Kidney (tissue), 14 donors: ENCODE measurements around the gene PPEF1. TPM values are rescaled to one million over a fixed set of nuclear protein-coding genes. Genes with fewer than 3 reads are reported as not detected.
"Not testable (repeated sequence)": the region's sequence is repeated elsewhere in the genome, so short reads cannot be mapped to it uniquely, and the experiment has no call there.

Experiments
- DNase-seq, 5 donors: peaks; one replicate each; pipeline ENCODE4 v3.0.0-alpha.2; 2013 to 2020
- FAIRE-seq: peaks from 2 replicates; lab custom pipeline; 2012; peaks lifted over from hg19 to GRCh38; lab: Jason Lieb, UNC
- H3K27ac ChIP-seq, 2 donors: one replicate each; pipeline ENCODE4 v1.7.0; 2013; ENCODE audit warnings: low read depth in 2 of 2, low read length in 2 of 2, inconsistent platforms in 1 of 2
- H3K27me3 ChIP-seq: one replicate; pipeline ENCODE4 v1.7.1; 2013; ENCODE audit warnings: low read length, inconsistent platforms; ENCODE audit not compliant: control insufficient read depth, insufficient read depth
- H3K36me3 ChIP-seq, 3 donors: one replicate each; pipeline versions ENCODE4 v1.7.0 to v1.7.1; 2013; ENCODE audit warnings: low read length in 3 of 3, control low read depth in 1 of 3, inconsistent platforms in 1 of 3; ENCODE audit not compliant: insufficient read depth in 3 of 3, control insufficient read depth in 2 of 3
- H3K4me1 ChIP-seq, 3 donors: one replicate each; pipeline versions ENCODE4 v1.7.0 to v1.7.1; 2013; ENCODE audit warnings: low read length in 3 of 3, inconsistent platforms in 1 of 3, low read depth in 1 of 3; ENCODE audit not compliant: control insufficient read depth in 2 of 3, insufficient read depth in 2 of 3
- H3K4me3 ChIP-seq, 3 donors: one replicate each; pipeline versions ENCODE4 v1.7.0 to v1.8.1; 2013; ENCODE audit warnings: low read length in 3 of 3, control low read depth in 1 of 3, inconsistent platforms in 1 of 3
- H3K9ac ChIP-seq, 3 donors: one replicate each; pipeline versions ENCODE4 v1.7.0 to v1.7.1; 2013; ENCODE audit warnings: low read length in 3 of 3, control low read depth in 1 of 3, inconsistent platforms in 1 of 3
- H3K9me3 ChIP-seq, 3 donors: one replicate each; pipeline versions ENCODE4 v1.7.0 to v1.7.1; 2013; ENCODE audit warnings: low read length in 3 of 3, control low read depth in 1 of 3, inconsistent platforms in 1 of 3; ENCODE audit not compliant: control insufficient read depth in 2 of 3, insufficient read depth in 1 of 3
- intact Hi-C: fragments of 100-400 bp; cut with DNase I; formaldehyde crosslinking; loops from one replicate; pipeline ENCODE4 v1.11.1; 2022
- polyA plus RNA-seq: library from polyadenylated mRNA; stranded (reverse); fragments of 350-450 nt; fragmentation: Illumina TruSeq; extraction: RNeasy Lipid Tissue Mini Kit (QIAGEN cat#74804); gene quantifications from one replicate; pipeline ENCODE4 v1.2.3, GENCODE V29; 2014; ENCODE audit warnings: low read depth, low replicate concordance; ENCODE audit not compliant: insufficient read depth
- total RNA-seq: library from RNA; stranded (reverse); fragmentation: NEBNext Ultra II Directional; extraction: Animal tissue kit (Norgen Biotek cat#: 25700); gene quantifications from one replicate; pipeline ENCODE4 v1.2.1, GENCODE V29; 2021
- TF ChIP-seq, protein P1 (sequence below): IDR thresholded peaks from 3 replicates; pipeline ENCODE4 v1.5.1; 2012; ENCODE audit warnings: mild to moderate bottlenecking, moderate library complexity, borderline replicate concordance; ENCODE audit not compliant: insufficient read depth; ENCODE audit errors: extremely low read depth
- donor health status: control.
- donor health status: control.
- donor health status: control.
- donor health status: control.
- donor health status: control.
- donor health status: DM: yes; HTN: yes; CAD: no.
- donor health status: Normal renal cell carcinoma (clear cell type).

Gene PPEF1
- total and polyA plus RNA-seq, 2 donors from 2014 or later = 0.63 to 0.92 TPM

DNA sequence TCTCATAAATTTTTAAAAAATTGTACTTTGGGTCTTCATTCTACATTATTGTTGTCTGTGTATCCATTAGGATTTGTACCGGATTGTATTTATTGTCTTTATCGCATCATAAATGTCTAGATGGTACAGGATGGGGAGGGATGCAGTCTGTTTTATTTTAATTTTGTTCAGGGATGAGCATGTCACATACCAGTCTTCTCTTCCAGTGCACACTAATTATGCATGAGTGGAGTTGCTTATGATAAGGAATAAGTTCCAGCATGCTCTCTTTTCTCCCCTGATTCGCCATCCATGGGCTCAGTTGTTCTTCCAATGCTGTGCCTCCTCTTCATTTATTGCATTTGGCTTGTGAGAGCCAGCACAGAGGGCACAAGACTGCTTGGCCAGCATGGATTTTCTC lies 54.3 kb downstream of the PPEF1 start:
- Histone ChIP-seq H3K4me3 (no peak overlapping the region), H3K27me3 (no peaks in the 10 kb centered on the region), H3K4me1 (no peaks in the 10 kb centered on the region), H3K36me3 (no peaks in the 10 kb centered on the region), H3K27ac (no peak overlapping the region), H3K9ac (no peak overlapping the region), H3K9me3 (no peaks in the 10 kb centered on the region)
- DNase-seq (no peak), FAIRE-seq (no peak)
- TF ChIP-seq, protein P1, sequence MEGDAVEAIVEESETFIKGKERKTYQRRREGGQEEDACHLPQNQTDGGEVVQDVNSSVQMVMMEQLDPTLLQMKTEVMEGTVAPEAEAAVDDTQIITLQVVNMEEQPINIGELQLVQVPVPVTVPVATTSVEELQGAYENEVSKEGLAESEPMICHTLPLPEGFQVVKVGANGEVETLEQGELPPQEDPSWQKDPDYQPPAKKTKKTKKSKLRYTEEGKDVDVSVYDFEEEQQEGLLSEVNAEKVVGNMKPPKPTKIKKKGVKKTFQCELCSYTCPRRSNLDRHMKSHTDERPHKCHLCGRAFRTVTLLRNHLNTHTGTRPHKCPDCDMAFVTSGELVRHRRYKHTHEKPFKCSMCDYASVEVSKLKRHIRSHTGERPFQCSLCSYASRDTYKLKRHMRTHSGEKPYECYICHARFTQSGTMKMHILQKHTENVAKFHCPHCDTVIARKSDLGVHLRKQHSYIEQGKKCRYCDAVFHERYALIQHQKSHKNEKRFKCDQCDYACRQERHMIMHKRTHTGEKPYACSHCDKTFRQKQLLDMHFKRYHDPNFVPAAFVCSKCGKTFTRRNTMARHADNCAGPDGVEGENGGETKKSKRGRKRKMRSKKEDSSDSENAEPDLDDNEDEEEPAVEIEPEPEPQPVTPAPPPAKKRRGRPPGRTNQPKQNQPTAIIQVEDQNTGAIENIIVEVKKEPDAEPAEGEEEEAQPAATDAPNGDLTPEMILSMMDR = no peak
- intact Hi-C loops = no loop called here

DNA sequence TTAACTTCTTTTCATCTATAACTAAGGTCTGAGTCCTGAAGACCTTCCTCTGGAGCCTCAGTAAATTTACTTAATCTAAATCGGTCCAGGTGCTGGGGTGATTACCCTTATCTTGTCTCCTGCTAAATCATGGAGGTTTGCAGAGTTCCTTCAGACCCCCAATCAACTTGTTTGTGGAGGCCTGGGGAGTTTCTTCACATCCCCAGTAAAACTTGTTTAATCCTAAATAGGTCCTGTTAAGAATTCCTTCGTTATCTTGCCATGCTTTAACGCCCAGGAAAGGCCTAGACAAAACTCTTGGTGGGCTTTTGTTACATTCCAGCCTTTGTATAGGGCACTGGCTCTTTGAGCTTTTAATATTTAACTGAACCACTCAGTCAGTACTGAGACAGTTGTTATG lies 55.7 kb downstream of the PPEF1 start:
- intact Hi-C loops, H3K9me3 ChIP-seq, H3K9ac ChIP-seq, FAIRE-seq, H3K4me3 ChIP-seq, H3K4me1 ChIP-seq, H3K27me3 ChIP-seq, H3K36me3 ChIP-seq, H3K27ac ChIP-seq: not testable (repeated sequence)
- DNase-seq = peak in 2 of 5 donors; percentile 26 to 32

DNA sequence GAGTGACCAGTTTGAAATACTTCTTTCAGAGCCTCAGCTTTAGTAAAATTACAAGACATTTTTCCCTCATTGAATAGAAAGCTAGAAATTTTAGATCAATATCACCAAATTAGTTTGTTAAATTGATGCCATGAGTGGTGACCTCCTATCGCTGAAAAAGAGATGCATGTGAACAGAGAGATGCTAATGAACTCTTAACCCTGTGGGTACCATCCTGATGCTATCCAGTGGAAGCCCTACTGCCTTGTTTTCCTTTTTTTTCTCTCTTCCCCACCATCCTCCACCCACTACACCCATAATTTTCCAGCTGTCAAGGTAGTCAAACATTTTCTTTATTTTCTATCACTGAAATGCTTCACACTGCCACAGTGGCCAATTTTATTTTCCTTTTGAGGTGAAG lies 61.9 kb downstream of the PPEF1 start:
- Histone ChIP-seq H3K27me3 (no peaks in the 10 kb centered on the region), H3K9ac (no peak overlapping the region), H3K4me1 (no peaks in the 10 kb centered on the region), H3K4me3 (no peak overlapping the region), H3K36me3 (no peaks in the 10 kb centered on the region), H3K27ac (no peak overlapping the region), H3K9me3 (no peaks in the 10 kb centered on the region)
- TF ChIP-seq, protein P1 = no peak
- DNase-seq (no peak), FAIRE-seq (no peak)
- intact Hi-C loops = no loop called here

DNA sequence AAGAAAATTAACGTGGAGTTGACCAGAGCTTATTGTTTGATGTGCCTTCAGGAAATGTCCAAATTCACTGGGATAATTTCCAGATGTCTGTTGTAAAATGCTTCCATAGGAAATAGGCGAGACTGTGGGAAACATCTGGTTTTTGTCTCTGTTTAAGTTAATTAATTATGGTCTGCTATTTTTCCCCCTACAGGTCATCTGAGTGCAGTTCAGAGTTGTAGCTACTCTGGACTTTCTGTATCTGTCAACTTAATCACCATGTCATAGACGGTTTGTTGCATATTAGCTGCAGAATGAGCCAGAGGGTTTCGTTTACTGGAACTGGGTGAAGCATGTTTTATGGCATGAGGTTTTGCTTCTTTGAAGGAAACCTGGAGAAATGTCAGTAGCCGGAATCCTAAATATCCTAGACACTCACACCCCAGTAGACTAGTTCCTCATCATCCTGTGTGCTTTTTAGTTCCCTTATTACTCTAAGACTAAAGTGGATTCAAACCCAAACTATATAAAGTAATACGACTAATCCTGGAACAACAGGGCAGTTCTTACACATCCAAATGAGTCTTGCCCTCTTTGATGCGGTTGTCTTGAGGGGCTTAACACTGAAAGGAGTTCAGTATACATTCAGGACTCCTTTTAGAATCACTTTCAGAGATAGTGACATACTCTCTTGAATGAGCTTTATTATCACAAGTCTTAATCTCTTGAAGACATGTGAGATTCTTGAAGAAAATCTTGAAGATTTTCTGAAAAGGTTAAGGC lies 62.5 kb downstream of the PPEF1 start:
- Histone ChIP-seq H3K36me3 (no peaks in the 10 kb centered on the region), H3K9me3 (no peaks in the 10 kb centered on the region), H3K27ac (no peak overlapping the region), H3K9ac (no peak overlapping the region), H3K4me1 (no peaks in the 10 kb centered on the region), H3K27me3 (no peaks in the 10 kb centered on the region), H3K4me3 (no peak overlapping the region)
- DNase-seq = peak in 2 of 5 donors; percentile 66 to 78
- FAIRE-seq = no peak
- TF ChIP-seq, protein P1 = no peak
- intact Hi-C loops = no loop called here
